Thymus (tissue), 14 donors: ENCODE measurements around the gene RAD23B. TPM values are rescaled to one million over a fixed set of nuclear protein-coding genes. Genes with fewer than 3 reads are reported as not detected.

Experiments used
- DNase-seq, 9 donors: peaks; one replicate each; pipeline ENCODE4 v3.0.0-alpha.2; 2013; ENCODE audit warnings: low spot score in 9 of 9, low read depth in 6 of 9, missing footprints in 1 of 9
- H3K27ac ChIP-seq, 2 donors: one replicate each; pipeline ENCODE4 v1.5.1; 2013; ENCODE audit warnings: control low read depth in 1 of 2, low read depth in 1 of 2, low read length in 1 of 2, mild to moderate bottlenecking in 1 of 2, moderate library complexity in 1 of 2
- H3K27me3 ChIP-seq, 2 donors: one replicate each; pipeline ENCODE4 v1.5.1; 2013; ENCODE audit warnings: low read length in 1 of 2; ENCODE audit not compliant: control insufficient read depth in 2 of 2, insufficient read depth in 1 of 2
- H3K36me3 ChIP-seq, 2 donors: one replicate each; pipeline ENCODE4 v1.5.1; 2013; ENCODE audit warnings: low read length in 1 of 2, mild to moderate bottlenecking in 1 of 2, moderate library complexity in 1 of 2; ENCODE audit not compliant: control insufficient read depth in 2 of 2, insufficient read depth in 2 of 2
- H3K4me1 ChIP-seq, 2 donors: one replicate each; pipeline ENCODE4 v1.5.1; 2013; ENCODE audit warnings: low read length in 2 of 2; ENCODE audit not compliant: control insufficient read depth in 2 of 2, insufficient read depth in 2 of 2
- H3K4me3 ChIP-seq, 2 donors: one replicate each; pipeline ENCODE4 v1.5.1; 2013; ENCODE audit warnings: low read length in 2 of 2, control low read depth in 1 of 2, mild to moderate bottlenecking in 1 of 2
- H3K9me3 ChIP-seq, 2 donors: one replicate each; pipeline ENCODE4 v1.5.1; 2013; ENCODE audit warnings: low read length in 1 of 2, mild to moderate bottlenecking in 1 of 2; ENCODE audit not compliant: control insufficient read depth in 2 of 2, insufficient read depth in 1 of 2
- WGBS: extraction: QIAGEN DNeasy Blood & Tissue Kit; methylation state at CpG from one replicate; pipeline ENCODE4 v1.1.7; 2013; 5-methylcytosine and 5-hydroxymethylcytosine counted together
- long read RNA-seq, 10 donors: transcript quantifications; one replicate each; lab custom pipeline, GENCODE V29; 2026
- polyA plus RNA-seq: library from polyadenylated mRNA; stranded (reverse); fragments of 200-250 nt; gene quantifications from one replicate; pipeline ENCODE4 v1.2.3, GENCODE V29; 2013
- total RNA-seq: library from RNA; stranded (reverse); fragments of 120-200 nt; gene quantifications from one replicate; pipeline ENCODE4 v1.2.4, GENCODE V29; 2013
- donor health status: healthy.

RAD23B gene
- total RNA-seq (40.7 TPM), polyA plus RNA-seq (51.4 TPM)
- long read RNA-seq, donor 1 = 0 reads
- long read RNA-seq, donor 2 = 0 reads
- long read RNA-seq, donor 3, full-length matches to known transcripts = 10 of 106 reads
- long read RNA-seq, donor 3, partial matches to known transcripts = 96 of 106 reads
- long read RNA-seq, donor 3, other reads (novel, unspliced or antisense) = 0 of 106 reads
- long read RNA-seq, donor 4, full-length matches to known transcripts = 12 of 39 reads
- long read RNA-seq, donor 4, partial matches to known transcripts = 27 of 39 reads
- long read RNA-seq, donor 4, other reads (novel, unspliced or antisense) = 0 of 39 reads
- long read RNA-seq, donor 5, full-length matches to known transcripts = 27 of 133 reads
- long read RNA-seq, donor 5, partial matches to known transcripts = 106 of 133 reads
- long read RNA-seq, donor 5, other reads (novel, unspliced or antisense) = 0 of 133 reads
- long read RNA-seq, donor 6, full-length matches to known transcripts = 10 of 72 reads
- long read RNA-seq, donor 6, partial matches to known transcripts = 62 of 72 reads
- long read RNA-seq, donor 6, other reads (novel, unspliced or antisense) = 0 of 72 reads
- long read RNA-seq, donor 7, full-length matches to known transcripts = 11 of 76 reads
- long read RNA-seq, donor 7, partial matches to known transcripts = 65 of 76 reads
- long read RNA-seq, donor 7, other reads (novel, unspliced or antisense) = 0 of 76 reads
- long read RNA-seq, donor 8, full-length matches to known transcripts = 10 of 28 reads
- long read RNA-seq, donor 8, partial matches to known transcripts = 18 of 28 reads
- long read RNA-seq, donor 8, other reads (novel, unspliced or antisense) = 0 of 28 reads
- long read RNA-seq, donor 9, full-length matches to known transcripts = 17 of 55 reads
- long read RNA-seq, donor 9, partial matches to known transcripts = 38 of 55 reads
- long read RNA-seq, donor 9, other reads (novel, unspliced or antisense) = 0 of 55 reads
- long read RNA-seq, donor 10, full-length matches to known transcripts = 13 of 84 reads
- long read RNA-seq, donor 10, partial matches to known transcripts = 71 of 84 reads
- long read RNA-seq, donor 10, other reads (novel, unspliced or antisense) = 0 of 84 reads

- Histone ChIP-seq H3K27me3 (no peaks in the 10 kb centered on the region), H3K36me3 (no peaks in the 10 kb centered on the region), H3K9me3 (no peaks in the 10 kb centered on the region), H3K4me3 (peak within 1 kb of the TSS; percentile 80 to 98), H3K27ac (peak within 1 kb of the TSS; percentile 84 to 98), H3K4me1 (peaks cover 3 to 8% of the 10 kb centered on the region in 2 donors)
- peak; percentile 91 to 99 (median 97) for DNase-seq
- WGBS = under 1% methylated on average over 101 of the region's 101 CpGs
These were observed at the start of gene RAD23B for GRCh38 chr9:107282759-107283622. RAD23B (plus strand) TSS chr9:107283279; CDS start chr9:107283630, 351 bp downstream.

GRCh38 chr9:107235765-107236442, 47.2 kb upstream of the RAD23B start:
- WGBS = 92% methylated on average over 3 of the region's 3 CpGs
- no peak for DNase-seq
- no peaks in the 10 kb centered on the region for H3K9me3 ChIP-seq
- no peaks in the 10 kb centered on the region for H3K27me3 ChIP-seq
- no peak overlapping the region for H3K27ac ChIP-seq
- H3K4me1 ChIP-seq = no peaks in the 10 kb centered on the region
- no peak overlapping the region for H3K4me3 ChIP-seq
- H3K36me3 ChIP-seq = no peaks in the 10 kb centered on the region

- WGBS = 94% methylated on average over 6 of the region's 6 CpGs
- Histone ChIP-seq H3K27me3 (no peaks in the 10 kb centered on the region), H3K4me3 (no peak overlapping the region)
These were observed 45.2 kb upstream of the RAD23B start for GRCh38 chr9:107237873-107238272.

GRCh38 chr9:107239474-107239873, 43.6 kb upstream of the RAD23B start:
- no peaks in the 10 kb centered on the region for H3K9me3 ChIP-seq
- H3K27ac ChIP-seq = no peak overlapping the region
- WGBS = 72% methylated on average over 2 of the region's 2 CpGs
- no peaks in the 10 kb centered on the region for H3K36me3 ChIP-seq
- H3K4me3 ChIP-seq = no peak overlapping the region
- no peaks in the 10 kb centered on the region for H3K4me1 ChIP-seq
- no peaks in the 10 kb centered on the region for H3K27me3 ChIP-seq
- DNase-seq = no peak

More at GRCh38 chr9:107237873-107238272, 45.2 kb upstream of the RAD23B start:
- H3K4me1 ChIP-seq = no peaks in the 10 kb centered on the region
- H3K36me3 ChIP-seq = no peaks in the 10 kb centered on the region
- H3K27ac ChIP-seq = no peak overlapping the region
- no peak for DNase-seq
- no peaks in the 10 kb centered on the region for H3K9me3 ChIP-seq

- H3K9me3 ChIP-seq = no peaks in the 10 kb centered on the region
- no peak for DNase-seq
- 91% methylated on average over 2 of the region's 2 CpGs for WGBS
- H3K36me3 ChIP-seq = no peaks in the 10 kb centered on the region
- H3K4me3 ChIP-seq = no peak overlapping the region
- H3K4me1 ChIP-seq = no peaks in the 10 kb centered on the region
- no peak overlapping the region for H3K27ac ChIP-seq
- no peaks in the 10 kb centered on the region for H3K27me3 ChIP-seq
These were observed 42.8 kb upstream of the RAD23B start for GRCh38 chr9:107240260-107240659.

GRCh38 chr9:107242073-107243030, 40.7 kb upstream of the RAD23B start:
- no peak overlapping the region for H3K27ac ChIP-seq
- no peak for DNase-seq
- no peaks in the 10 kb centered on the region for H3K36me3 ChIP-seq
- no peaks in the 10 kb centered on the region for H3K9me3 ChIP-seq
- no peak overlapping the region for H3K4me3 ChIP-seq
- peaks cover 0 to 3% of the 10 kb centered on the region in 2 donors for H3K4me1 ChIP-seq
- no peaks in the 10 kb centered on the region for H3K27me3 ChIP-seq
- WGBS = 93% methylated on average over 4 of the region's 4 CpGs

GRCh38 chr9:107243742-107244141, 39.3 kb upstream of the RAD23B start:
- no peaks in the 10 kb centered on the region for H3K36me3 ChIP-seq
- WGBS = 64% methylated on average over 5 of the region's 5 CpGs
- peaks cover 0 to 3% of the 10 kb centered on the region in 2 donors for H3K4me1 ChIP-seq
- H3K4me3 ChIP-seq = no peak overlapping the region
- no peak overlapping the region for H3K27ac ChIP-seq
- no peaks in the 10 kb centered on the region for H3K9me3 ChIP-seq
- no peak for DNase-seq
- no peaks in the 10 kb centered on the region for H3K27me3 ChIP-seq
